ENCODE data around the gene HTT-AS. TPM values are rescaled to one million over a fixed set of nuclear protein-coding genes. Genes with fewer than 3 reads are reported as not detected.
"Not testable (repeated sequence)": the region's sequence is repeated elsewhere in the genome, so short reads cannot be mapped to it uniquely, and the experiment has no call there.

The HTT-AS gene
- total and polyA plus RNA-seq, 3 donors from 2014 or later, result not detected

- DNase-seq, result no peak
- Histone ChIP-seq H3K4me1 (no peaks in the 10 kb centered on the region), H3K27me3 (no peaks in the 10 kb centered on the region), H3K27ac (no peak overlapping the region), H3K9me3 (no peaks in the 10 kb centered on the region), H3K4me3 (no peak overlapping the region), H3K36me3 (ENCODE audit: low read depth, missing control alignments) (no peaks in the 10 kb centered on the region)
- WGBS, 2 donors, result 91 to 92% methylated on average over 6 of the region's 6 CpGs
- intact Hi-C loops (cut with DNase I; ENCODE audit: low total_unique reads), result no loop called here
- TF ChIP-seq CTCF (IDR thresholded peaks at IDR 0.05) (no peak), POLR2A (IDR thresholded peaks at IDR 0.05) (no peak)
Measured at GRCh38 chr4:3060946-3061345, 13.4 kb downstream of the HTT-AS start.

GRCh38 chr4:3059943-3060342 is 14.4 kb downstream of the HTT-AS start:
- no peak for TF ChIP-seq CTCF (IDR thresholded peaks at IDR 0.05)
- Histone ChIP-seq H3K36me3 (ENCODE audit: low read depth, missing control alignments) (no peaks in the 10 kb centered on the region), H3K4me1 (no peaks in the 10 kb centered on the region), H3K27ac (no peak overlapping the region), H3K27me3 (no peaks in the 10 kb centered on the region), H3K4me3 (no peak overlapping the region), H3K9me3 (no peaks in the 10 kb centered on the region)
- no peak for DNase-seq
- intact Hi-C loops (cut with DNase I; ENCODE audit: low total_unique reads), result no loop called here
- WGBS, 2 donors, result 92 to 95% methylated on average over 6 of the region's 6 CpGs

- no peak for DNase-seq
- intact Hi-C loops (cut with DNase I; ENCODE audit: low total_unique reads), result no loop called here
- Histone ChIP-seq H3K4me3 (no peak overlapping the region), H3K9me3 (no peaks in the 10 kb centered on the region), H3K27ac (no peak overlapping the region), H3K4me1 (no peaks in the 10 kb centered on the region), H3K36me3 (ENCODE audit: low read depth, missing control alignments) (no peaks in the 10 kb centered on the region), H3K27me3 (no peaks in the 10 kb centered on the region)
- no peak for TF ChIP-seq POLR2A (IDR thresholded peaks at IDR 0.05)
- TF ChIP-seq CTCF (IDR thresholded peaks at IDR 0.05), result no peak
- 96% methylated on average over 2 of the region's 2 CpGs for WGBS, 2 donors
Measured at GRCh38 chr4:3054169-3054759, 20.1 kb downstream of the HTT-AS start.

- H3K27ac ChIP-seq; DNase-seq; H3K4me1 ChIP-seq; H3K36me3 ChIP-seq (ENCODE audit: low read depth, missing control alignments); H3K27me3 ChIP-seq; H3K9me3 ChIP-seq; intact Hi-C loops (cut with DNase I; ENCODE audit: low total_unique reads); H3K4me3 ChIP-seq: not testable (repeated sequence)
- 83 to 89% methylated on average over 12 of the region's 12 CpGs for WGBS, 2 donors
Measured at GRCh38 chr4:3051141-3051897, 23.0 kb downstream of the HTT-AS start.

- intact Hi-C loops (cut with DNase I; ENCODE audit: low total_unique reads), result loop anchor here (10.0 kb wide), 1 partner anchor 283 kb away; no protein-coding TSS in a partner anchor
- peak; percentile 31 to 64 (median 47) for TF ChIP-seq CTCF (IDR thresholded peaks at IDR 0.05)
- no peak for TF ChIP-seq POLR2A (IDR thresholded peaks at IDR 0.05)
- Histone ChIP-seq H3K27ac (no peak overlapping the region), H3K36me3 (ENCODE audit: low read depth, missing control alignments) (no peaks in the 10 kb centered on the region), H3K4me1 (no peaks in the 10 kb centered on the region), H3K4me3 (no peak overlapping the region), H3K9me3 (no peaks in the 10 kb centered on the region), H3K27me3 (no peaks in the 10 kb centered on the region)
- WGBS, 2 donors, result 69 to 75% methylated on average over 20 of the region's 20 CpGs
- DNase-seq, result peak; percentile 83
Measured at GRCh38 chr4:3047464-3048286, 26.7 kb downstream of the HTT-AS start.
